ENCODE data around the gene PLGRKT.

DNA sequence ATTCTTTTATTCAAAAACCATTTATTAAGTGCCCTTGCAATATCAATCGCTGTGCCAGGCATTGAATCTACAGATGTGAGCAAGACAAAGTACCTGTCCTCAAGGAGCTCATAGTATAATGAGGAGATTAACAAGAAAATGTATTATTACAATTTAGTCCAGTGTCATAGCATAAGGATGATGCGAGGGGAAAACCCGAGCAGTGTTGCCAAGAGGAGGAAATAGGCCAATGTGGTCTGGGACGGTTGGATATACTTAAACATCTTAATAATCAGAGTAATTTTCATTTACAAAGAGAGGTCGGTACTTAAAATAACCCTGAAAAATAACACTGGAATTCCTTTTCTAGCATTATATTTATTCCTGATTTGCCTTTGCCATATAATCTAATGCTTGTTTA is 31.1 kb upstream of the PLGRKT start:
- TF ChIP-seq EZH2 (IDR thresholded peaks at IDR 0.05; ENCODE audit: borderline replicate concordance, low read depth, low read length, severe bottlenecking) (no peak), POLR2A (IDR thresholded peaks at IDR 0.05; ENCODE audit: low read depth, low read length) (no peak), POLR2AphosphoS5 (IDR thresholded peaks at IDR 0.05; ENCODE audit: insufficient read depth, low read depth, low read length) (no peak), MYC (IDR thresholded peaks at IDR 0.05; ENCODE audit: low read depth, low read length) (no peak)
- TF ChIP-seq, protein P1, sequence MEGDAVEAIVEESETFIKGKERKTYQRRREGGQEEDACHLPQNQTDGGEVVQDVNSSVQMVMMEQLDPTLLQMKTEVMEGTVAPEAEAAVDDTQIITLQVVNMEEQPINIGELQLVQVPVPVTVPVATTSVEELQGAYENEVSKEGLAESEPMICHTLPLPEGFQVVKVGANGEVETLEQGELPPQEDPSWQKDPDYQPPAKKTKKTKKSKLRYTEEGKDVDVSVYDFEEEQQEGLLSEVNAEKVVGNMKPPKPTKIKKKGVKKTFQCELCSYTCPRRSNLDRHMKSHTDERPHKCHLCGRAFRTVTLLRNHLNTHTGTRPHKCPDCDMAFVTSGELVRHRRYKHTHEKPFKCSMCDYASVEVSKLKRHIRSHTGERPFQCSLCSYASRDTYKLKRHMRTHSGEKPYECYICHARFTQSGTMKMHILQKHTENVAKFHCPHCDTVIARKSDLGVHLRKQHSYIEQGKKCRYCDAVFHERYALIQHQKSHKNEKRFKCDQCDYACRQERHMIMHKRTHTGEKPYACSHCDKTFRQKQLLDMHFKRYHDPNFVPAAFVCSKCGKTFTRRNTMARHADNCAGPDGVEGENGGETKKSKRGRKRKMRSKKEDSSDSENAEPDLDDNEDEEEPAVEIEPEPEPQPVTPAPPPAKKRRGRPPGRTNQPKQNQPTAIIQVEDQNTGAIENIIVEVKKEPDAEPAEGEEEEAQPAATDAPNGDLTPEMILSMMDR (IDR thresholded peaks at IDR 0.05; ENCODE audit: extremely low read depth in 1 of 2, insufficient read depth in 1 of 2, low read depth in 1 of 2, low read length in 2 of 2): no peak
- TF ChIP-seq, protein P2, sequence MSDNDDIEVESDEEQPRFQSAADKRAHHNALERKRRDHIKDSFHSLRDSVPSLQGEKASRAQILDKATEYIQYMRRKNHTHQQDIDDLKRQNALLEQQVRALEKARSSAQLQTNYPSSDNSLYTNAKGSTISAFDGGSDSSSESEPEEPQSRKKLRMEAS (IDR thresholded peaks at IDR 0.05; ENCODE audit: insufficient read depth, insufficient read length): no peak

Data from endothelial cell of umbilical vein (primary cell).